Loucy (cell line): ENCODE measurements around the gene DGUOK.

Experiments used
- CTCF ChIP-seq: fragments of 200-600 bp; sonication (generic); conservative IDR thresholded peaks from 2 replicates; pipeline ENCODE4 v1.5.1; 2014; ENCODE audit warnings: mild to moderate bottlenecking, antibody characterized with exemption, low read length
- EZH2phosphoT487 ChIP-seq: fragments of 200-600 bp; IDR thresholded peaks from 2 replicates; pipeline ENCODE4 v1.6.1; 2018; ENCODE audit warnings: antibody characterized with exemption, mild to moderate bottlenecking, moderate library complexity, borderline replicate concordance

DNA sequence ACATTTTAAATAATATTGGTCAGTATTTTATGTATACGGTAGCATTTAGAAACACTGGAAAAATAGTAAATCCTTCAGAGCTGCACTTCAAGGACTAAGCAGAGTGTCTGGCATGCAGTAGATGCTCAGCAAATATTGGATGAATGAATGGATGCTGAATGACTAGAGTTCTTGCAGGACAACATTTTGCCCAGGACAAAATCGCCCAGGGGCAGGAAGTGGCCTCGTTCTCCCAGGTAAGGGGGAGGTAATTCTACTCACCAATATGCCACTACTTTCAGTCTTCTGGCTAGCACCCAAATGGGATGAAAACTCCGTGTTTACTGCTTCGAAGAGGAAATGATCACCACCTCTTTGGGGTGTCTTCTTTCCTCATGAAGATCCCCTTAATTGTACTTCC lies 4.0 kb upstream of the DGUOK start:
- TF ChIP-seq CTCF (no peak), EZH2phosphoT487 (no peak)
